Epithelial cell of esophagus (primary cell): ENCODE results near the gene F11R.
A peak's percentile ranks its signal among the peaks of the same experiment; 100 is the strongest.

Experiments
- DNase-seq: peaks from one replicate; pipeline ENCODE4 v3.0.0; 2010; ENCODE audit warnings: low read depth
- H3K4me3 ChIP-seq: 2 replicates; pipeline ENCODE4 v1.5.1; 2011; ENCODE audit warnings: mild to moderate bottlenecking, low read length, control low read depth
- TF ChIP-seq, protein P1 (sequence below): IDR thresholded peaks from 2 replicates; pipeline ENCODE4 v1.5.1; 2011; ENCODE audit warnings: low read depth, mild to moderate bottlenecking, low read length, control low read depth, inconsistent platforms; ENCODE audit not compliant: insufficient read depth; ENCODE audit errors: missing control alignments

The F11R gene

DNA sequence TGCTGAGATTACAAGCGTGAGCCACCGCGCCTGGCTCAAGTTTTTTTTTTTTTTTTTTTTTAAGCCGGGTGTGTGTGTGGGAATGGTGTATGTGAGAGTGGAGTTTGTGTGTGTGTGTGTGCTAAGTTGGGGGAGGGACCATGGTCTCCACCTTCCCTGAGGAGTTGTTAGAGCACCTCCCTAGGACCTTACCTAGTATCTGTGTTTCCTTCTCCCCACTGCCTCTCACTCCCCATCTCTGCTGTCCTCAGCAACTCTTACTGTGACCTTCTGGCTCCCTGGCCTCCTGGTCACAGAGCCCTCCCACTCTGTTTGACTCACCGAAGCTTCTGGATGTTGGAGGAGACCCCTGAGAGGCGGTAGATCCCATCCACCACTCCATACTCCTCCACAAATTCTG, 38.3 kb upstream of the F11R start:
- TF ChIP-seq, protein P1, sequence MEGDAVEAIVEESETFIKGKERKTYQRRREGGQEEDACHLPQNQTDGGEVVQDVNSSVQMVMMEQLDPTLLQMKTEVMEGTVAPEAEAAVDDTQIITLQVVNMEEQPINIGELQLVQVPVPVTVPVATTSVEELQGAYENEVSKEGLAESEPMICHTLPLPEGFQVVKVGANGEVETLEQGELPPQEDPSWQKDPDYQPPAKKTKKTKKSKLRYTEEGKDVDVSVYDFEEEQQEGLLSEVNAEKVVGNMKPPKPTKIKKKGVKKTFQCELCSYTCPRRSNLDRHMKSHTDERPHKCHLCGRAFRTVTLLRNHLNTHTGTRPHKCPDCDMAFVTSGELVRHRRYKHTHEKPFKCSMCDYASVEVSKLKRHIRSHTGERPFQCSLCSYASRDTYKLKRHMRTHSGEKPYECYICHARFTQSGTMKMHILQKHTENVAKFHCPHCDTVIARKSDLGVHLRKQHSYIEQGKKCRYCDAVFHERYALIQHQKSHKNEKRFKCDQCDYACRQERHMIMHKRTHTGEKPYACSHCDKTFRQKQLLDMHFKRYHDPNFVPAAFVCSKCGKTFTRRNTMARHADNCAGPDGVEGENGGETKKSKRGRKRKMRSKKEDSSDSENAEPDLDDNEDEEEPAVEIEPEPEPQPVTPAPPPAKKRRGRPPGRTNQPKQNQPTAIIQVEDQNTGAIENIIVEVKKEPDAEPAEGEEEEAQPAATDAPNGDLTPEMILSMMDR: no peak
- H3K4me3 ChIP-seq: no peak overlapping the region

DNA sequence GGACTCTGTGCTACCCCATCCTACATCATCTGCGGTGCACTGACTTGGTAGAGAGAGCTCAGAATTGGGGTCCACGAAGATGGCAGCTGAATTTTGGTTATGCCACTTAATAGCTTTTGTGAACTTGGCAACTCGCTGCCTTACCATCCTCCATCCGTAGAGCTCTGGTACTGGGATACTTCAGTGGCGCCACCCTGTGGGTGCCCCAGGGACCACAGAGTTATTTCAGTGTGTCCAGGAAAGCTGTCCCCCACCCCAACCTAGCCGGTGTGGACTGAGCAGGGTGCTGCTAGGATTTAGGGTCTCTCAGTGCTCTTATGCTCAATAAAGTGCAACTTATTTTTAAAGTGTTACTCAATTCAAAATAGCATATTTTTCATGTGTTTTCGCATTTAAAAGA, 33.9 kb upstream of the F11R start:
- no peak overlapping the region for H3K4me3 ChIP-seq
- DNase-seq: no peak
- TF ChIP-seq, protein P1: peak; percentile 23

More for the DNA sequence above, 38.3 kb upstream of the F11R start:
- no peak for DNase-seq

DNA sequence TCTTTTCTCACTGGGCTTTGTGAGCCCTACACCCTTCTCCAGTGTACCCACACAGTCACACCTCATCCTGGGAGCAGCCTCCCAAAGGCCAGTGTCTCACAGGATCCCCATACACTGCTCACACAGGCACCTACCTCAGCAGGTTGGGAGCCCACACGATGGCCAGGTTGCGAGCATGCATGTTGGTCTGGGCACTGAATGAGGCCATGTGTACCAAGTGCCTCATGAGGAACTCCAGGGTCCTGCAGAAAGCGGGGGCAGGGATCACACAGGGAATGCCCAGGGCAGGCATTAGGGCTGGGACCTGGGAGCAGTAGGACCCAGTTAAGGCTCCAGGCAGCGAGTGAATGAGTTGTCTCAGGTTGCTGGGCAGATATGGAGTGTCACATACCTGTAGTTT, 33.3 kb upstream of the F11R start:
- no peak for DNase-seq
- H3K4me3 ChIP-seq: no peak overlapping the region
- TF ChIP-seq, protein P1: no peak

DNA sequence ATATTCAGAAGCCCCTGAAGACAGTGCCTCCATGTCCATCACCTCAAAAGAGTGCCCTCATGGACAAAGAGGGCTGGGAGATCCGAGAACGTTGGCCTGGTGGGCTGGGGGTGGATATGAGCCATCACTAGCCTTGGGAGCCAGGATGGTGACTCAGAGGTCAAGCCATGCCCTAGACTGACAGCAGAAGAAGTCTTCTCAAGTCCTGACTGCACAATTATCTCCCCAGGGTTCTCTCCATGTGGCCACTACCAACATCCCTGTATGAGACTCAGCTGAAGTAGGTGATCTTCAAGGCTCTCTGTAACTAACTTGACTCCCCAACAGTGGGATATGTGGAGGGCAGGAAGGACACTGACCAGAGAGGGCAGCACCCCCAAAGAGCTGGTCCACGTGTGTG, 31.9 kb upstream of the F11R start:
- TF ChIP-seq, protein P1: no peak
- no peak overlapping the region for H3K4me3 ChIP-seq
- DNase-seq: no peak

DNA sequence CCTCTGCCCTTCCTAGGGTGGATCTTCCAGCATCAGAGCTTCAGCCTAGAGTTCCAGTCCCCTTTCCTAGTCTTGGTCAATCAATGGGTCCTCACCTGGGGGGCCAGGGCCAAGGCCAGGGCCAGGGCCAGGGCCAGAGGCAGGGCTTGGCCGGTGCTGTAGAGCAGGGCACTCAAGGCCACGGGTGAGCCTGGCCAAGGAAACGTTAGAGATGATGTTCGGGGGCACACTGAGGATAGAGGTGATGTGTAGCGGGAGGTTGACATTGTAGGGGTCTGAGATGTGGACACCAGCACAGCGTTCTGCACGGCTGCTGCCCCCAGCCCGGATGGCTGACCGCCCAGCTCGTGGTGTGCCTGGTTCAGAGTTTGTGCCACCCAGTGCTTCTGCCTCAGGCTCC, 30.3 kb upstream of the F11R start:
- DNase-seq: no peak
- TF ChIP-seq, protein P1: no peak
- H3K4me3 ChIP-seq: no peak overlapping the region

DNA sequence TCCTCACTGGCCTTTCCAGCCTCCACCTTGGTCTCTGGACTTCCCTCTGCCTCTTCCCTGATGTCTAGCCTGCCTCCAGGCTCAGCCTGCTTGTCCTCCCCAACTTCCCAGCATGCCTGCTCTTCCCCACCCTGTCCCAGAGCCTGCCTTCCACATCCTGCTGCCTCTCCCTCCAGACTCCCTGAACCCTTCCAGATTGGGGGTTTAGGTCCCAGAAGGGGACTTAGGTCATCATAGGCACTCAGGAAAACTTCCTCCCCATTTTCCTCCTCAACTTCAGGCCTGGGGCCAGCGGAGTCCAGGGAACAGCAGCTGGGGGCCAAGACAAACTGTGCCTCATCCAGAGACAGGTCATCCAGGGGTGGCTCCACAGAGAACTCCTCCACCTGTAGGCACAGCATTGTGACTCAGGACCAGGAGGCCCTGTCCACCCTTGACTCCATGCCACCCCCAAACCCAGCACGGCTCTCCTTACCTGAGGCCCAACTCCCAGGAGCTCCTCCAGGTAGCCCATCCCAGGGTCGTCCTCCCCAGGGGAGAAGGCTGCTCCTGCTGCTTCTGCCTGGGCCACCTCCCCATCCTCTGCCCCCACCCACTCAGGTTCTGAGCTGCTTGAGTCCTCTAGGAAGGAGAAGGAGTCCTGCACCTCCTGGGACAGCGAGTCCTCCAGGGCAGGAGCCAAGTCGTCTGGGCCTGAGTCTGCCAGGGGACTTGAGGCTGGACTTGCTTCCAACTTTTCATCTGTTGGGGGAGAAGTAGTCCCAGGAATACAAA, 28.2 kb upstream of the F11R start:
- TF ChIP-seq, protein P1: no peak
- no peak overlapping the region for H3K4me3 ChIP-seq
- no peak for DNase-seq
